HepG2 (cell line): Measurements from ENCODE around the gene PRKAR1B. TPM values are rescaled to one million over a fixed set of nuclear protein-coding genes. Genes with fewer than 3 reads are reported as not detected.
A peak's percentile ranks its signal among the peaks of the same experiment; 100 is the strongest.

Experiments
- ATF7 ChIP-seq, 2 experiments: fragments of 450-650 bp in 1 of 2; sonication (generic) in 1 of 2; formaldehyde crosslinking in 1 of 2; IDR thresholded peaks; 2 replicates each; pipeline versions ENCODE4 v1.4.0 to v1.6.1; 2016 to 2020; ENCODE audit warnings: antibody characterized with exemption in 1 of 2, mild to moderate bottlenecking in 1 of 2, missing genetic modification reagents in 1 of 2
- CHD4 ChIP-seq: fragments of 200-600 bp; sonication (generic); IDR thresholded peaks from 2 replicates; pipeline ENCODE4 v1.7.0; 2017; ENCODE audit warnings: mild to moderate bottlenecking, low read length, borderline replicate concordance
- HMGXB3 ChIP-seq: sonication (generic); formaldehyde crosslinking; IDR thresholded peaks from 2 replicates; pipeline ENCODE4 v1.4.0; 2020; ENCODE audit warnings: missing genetic modification reagents, borderline replicate concordance
- JUNB ChIP-seq: sonication (generic); formaldehyde crosslinking; IDR thresholded peaks from 2 replicates; pipeline ENCODE4 v1.8.0; 2022; ENCODE audit warnings: missing genetic modification reagents, mild to moderate bottlenecking, borderline replicate concordance
- KDM4B ChIP-seq: sonication (generic); formaldehyde crosslinking; IDR thresholded peaks from 2 replicates; pipeline ENCODE4 v1.4.0; 2020; ENCODE audit warnings: missing genetic modification reagents
- MED13 ChIP-seq: sonication (generic); formaldehyde crosslinking; IDR thresholded peaks from 2 replicates; pipeline ENCODE4 v1.5.0; 2020; ENCODE audit warnings: missing genetic modification reagents
- NONO ChIP-seq, 2 experiments: fragments of 450-650 bp in 1 of 2; sonication (generic) in 1 of 2; formaldehyde crosslinking in 1 of 2; IDR thresholded peaks in 1 of 2; conservative IDR thresholded peaks in 1 of 2; 2 replicates each; pipeline versions ENCODE4 v1.6.1 to v1.8.0; 2017 to 2022; ENCODE audit warnings: mild to moderate bottlenecking in 1 of 2, missing genetic modification reagents in 1 of 2, moderate library complexity in 1 of 2
- NR2C2 ChIP-seq: sonication (generic); formaldehyde crosslinking; IDR thresholded peaks from 2 replicates; pipeline ENCODE4 v1.4.0; 2020; ENCODE audit warnings: missing genetic modification reagents, mild to moderate bottlenecking, moderate library complexity, borderline replicate concordance
- RCOR2 ChIP-seq: IDR thresholded peaks from 2 replicates; pipeline ENCODE4 v1.6.1; 2016; ENCODE audit warnings: missing biosample characterization, missing genetic modification reagents
- TEAD2 ChIP-seq: sonication (generic); formaldehyde crosslinking; IDR thresholded peaks from 2 replicates; pipeline ENCODE4 v1.9.0; 2021; ENCODE audit warnings: missing genetic modification reagents
- ZBTB42 ChIP-seq: sonication (generic); formaldehyde crosslinking; IDR thresholded peaks from 2 replicates; pipeline ENCODE4 v1.5.0; 2020; ENCODE audit warnings: mild to moderate bottlenecking, missing genetic modification reagents
- ZNF160 ChIP-seq: sonication (generic); formaldehyde crosslinking; IDR thresholded peaks from 2 replicates; pipeline ENCODE4 v1.8.0; 2022; ENCODE audit warnings: mild to moderate bottlenecking, inconsistent platforms, missing genetic modification reagents
- ZNF546 ChIP-seq: sonication (generic); formaldehyde crosslinking; conservative IDR thresholded peaks from 2 replicates; pipeline ENCODE4 v1.8.1; 2023; ENCODE audit warnings: mild to moderate bottlenecking, missing genetic modification reagents
- ZNF550 ChIP-seq: sonication (generic); formaldehyde crosslinking; IDR thresholded peaks from 2 replicates; pipeline ENCODE4 v1.4.0; 2020; ENCODE audit warnings: mild to moderate bottlenecking, missing genetic modification reagents, borderline replicate concordance
- ZNF569 ChIP-seq: sonication (generic); formaldehyde crosslinking; IDR thresholded peaks from 2 replicates; pipeline ENCODE4 v1.5.0; 2020; ENCODE audit warnings: mild to moderate bottlenecking, missing genetic modification reagents, moderate library complexity, borderline replicate concordance
- ZNF589 ChIP-seq: sonication (generic); formaldehyde crosslinking; conservative IDR thresholded peaks from 2 replicates; pipeline ENCODE4 v1.8.0; 2022; ENCODE audit warnings: mild to moderate bottlenecking, moderate library complexity, missing genetic modification reagents
- ZNF616 ChIP-seq: sonication (generic); formaldehyde crosslinking; IDR thresholded peaks from 2 replicates; pipeline ENCODE4 v1.5.0; 2020; ENCODE audit warnings: low read depth, mild to moderate bottlenecking, missing genetic modification reagents
- ZNF652 ChIP-seq: IDR thresholded peaks from 2 replicates; pipeline ENCODE4 v1.6.1; 2016; ENCODE audit warnings: low read depth, borderline replicate concordance
- polyA plus RNA-seq, 8 experiments: library from polyadenylated mRNA; depleted of rRNA in 3 of 8; stranded (reverse) in 7 of 8; unstranded in 1 of 8; fragments of >200 nt; fragmentation: Illumina TruSeq in 4 of 8; extraction: Trizol in 4 of 8; gene quantifications; 2 replicates each; pipeline versions ENCODE4 v1.2.1 to v1.2.3, GENCODE V29; 2011 to 2016; ENCODE audit warnings: low read depth in 4 of 8, missing spikeins in 1 of 8, mixed read lengths in 1 of 8; ENCODE audit not compliant: insufficient read depth in 1 of 8
- total RNA-seq, 5 experiments: library from RNA; depleted of rRNA; stranded (reverse); fragments of >200 nt; fragmentation: Illumina TruSeq; extraction: Trizol; gene quantifications; 2 replicates each; pipeline ENCODE4 v1.2.3, GENCODE V29; 2016; ENCODE audit warnings: low read depth in 1 of 5
- TF ChIP-seq, protein P1 (sequence below): sonication (generic); formaldehyde crosslinking; IDR thresholded peaks from 2 replicates; pipeline ENCODE4 v1.4.0; 2020; ENCODE audit warnings: mild to moderate bottlenecking, low read depth, missing genetic modification reagents
- TF ChIP-seq, protein P2 (sequence below): sonication (generic); formaldehyde crosslinking; IDR thresholded peaks from 2 replicates; pipeline ENCODE4 v1.8.0; 2022; ENCODE audit warnings: mild to moderate bottlenecking, missing genetic modification reagents, moderate library complexity
- TF ChIP-seq, protein P3 (sequence below): sonication (generic); formaldehyde crosslinking; IDR thresholded peaks from 2 replicates; pipeline ENCODE4 v1.5.1; 2020; ENCODE audit warnings: mild to moderate bottlenecking, missing genetic modification reagents, moderate library complexity

PRKAR1B gene
- total and polyA plus RNA-seq, 2 of the 13 experiments (the other 11 are each of a cell fraction or from before 2014, with no cell fraction given) = 7.9 to 28.2 TPM

GRCh38 chr7:732094-732541, 5.0 kb upstream of the PRKAR1B start (continued):
- TF ChIP-seq HMGXB3 (CRISPR knock-in tag) = peak; percentile 60; the same call in 1 of the 2 replicates
- TF ChIP-seq, protein P1, sequence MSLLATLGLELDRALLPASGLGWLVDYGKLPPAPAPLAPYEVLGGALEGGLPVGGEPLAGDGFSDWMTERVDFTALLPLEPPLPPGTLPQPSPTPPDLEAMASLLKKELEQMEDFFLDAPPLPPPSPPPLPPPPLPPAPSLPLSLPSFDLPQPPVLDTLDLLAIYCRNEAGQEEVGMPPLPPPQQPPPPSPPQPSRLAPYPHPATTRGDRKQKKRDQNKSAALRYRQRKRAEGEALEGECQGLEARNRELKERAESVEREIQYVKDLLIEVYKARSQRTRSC (CRISPR knock-in tag) = no peak
- TF ChIP-seq, protein P2, sequence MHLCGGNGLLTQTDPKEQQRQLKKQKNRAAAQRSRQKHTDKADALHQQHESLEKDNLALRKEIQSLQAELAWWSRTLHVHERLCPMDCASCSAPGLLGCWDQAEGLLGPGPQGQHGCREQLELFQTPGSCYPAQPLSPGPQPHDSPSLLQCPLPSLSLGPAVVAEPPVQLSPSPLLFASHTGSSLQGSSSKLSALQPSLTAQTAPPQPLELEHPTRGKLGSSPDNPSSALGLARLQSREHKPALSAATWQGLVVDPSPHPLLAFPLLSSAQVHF = no peak
- TF ChIP-seq ZNF652 (CRISPR knock-in tag) = no peak
- TF ChIP-seq ZNF589 (CRISPR knock-in tag) = 0 out of 2 replicates have a peak, but pooled peaks have one; percentile 75
- TF ChIP-seq ZNF160 (CRISPR knock-in tag) = no peak
- no peak for TF ChIP-seq TEAD2
- TF ChIP-seq ZNF546 (CRISPR knock-in tag) = no peak
- peak; percentile 53; the same call in 1 of the 2 replicates for TF ChIP-seq RCOR2 (CRISPR knock-in tag)
- TF ChIP-seq ZNF569 = no peak
- 0 out of 2 replicates have a peak, but pooled peaks have one; percentile 22 for TF ChIP-seq KDM4B (CRISPR knock-in tag)
- TF ChIP-seq ZNF616 (CRISPR knock-in tag) = no peak
- no peak for TF ChIP-seq CHD4
- TF ChIP-seq, protein P3, sequence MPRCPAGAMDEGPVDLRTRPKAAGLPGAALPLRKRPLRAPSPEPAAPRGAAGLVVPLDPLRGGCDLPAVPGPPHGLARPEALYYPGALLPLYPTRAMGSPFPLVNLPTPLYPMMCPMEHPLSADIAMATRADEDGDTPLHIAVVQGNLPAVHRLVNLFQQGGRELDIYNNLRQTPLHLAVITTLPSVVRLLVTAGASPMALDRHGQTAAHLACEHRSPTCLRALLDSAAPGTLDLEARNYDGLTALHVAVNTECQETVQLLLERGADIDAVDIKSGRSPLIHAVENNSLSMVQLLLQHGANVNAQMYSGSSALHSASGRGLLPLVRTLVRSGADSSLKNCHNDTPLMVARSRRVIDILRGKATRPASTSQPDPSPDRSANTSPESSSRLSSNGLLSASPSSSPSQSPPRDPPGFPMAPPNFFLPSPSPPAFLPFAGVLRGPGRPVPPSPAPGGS (CRISPR knock-in tag) = no peak
- TF ChIP-seq ZBTB42 (CRISPR knock-in tag) = no peak
- no peak for TF ChIP-seq NR2C2 (CRISPR knock-in tag)
- no peak for TF ChIP-seq ATF7 (IDR thresholded peaks at IDR 0.05)
- TF ChIP-seq ATF7 (CRISPR knock-in tag; IDR thresholded peaks at IDR 0.05) = no peak
- no peak for TF ChIP-seq MED13
- TF ChIP-seq ZNF550 (CRISPR knock-in tag) = no peak
- peak; percentile 66; the same call in 1 of the 2 replicates for TF ChIP-seq JUNB (CRISPR knock-in tag)
- no peak for TF ChIP-seq NONO (IDR thresholded peaks at IDR 0.05)
- TF ChIP-seq NONO (CRISPR knock-in tag; conservative IDR thresholded peaks at IDR 0.05) = peak; percentile 89; the same call in 1 of the 2 replicates
